Measurements from ENCODE around the gene MSH3.

DNA sequence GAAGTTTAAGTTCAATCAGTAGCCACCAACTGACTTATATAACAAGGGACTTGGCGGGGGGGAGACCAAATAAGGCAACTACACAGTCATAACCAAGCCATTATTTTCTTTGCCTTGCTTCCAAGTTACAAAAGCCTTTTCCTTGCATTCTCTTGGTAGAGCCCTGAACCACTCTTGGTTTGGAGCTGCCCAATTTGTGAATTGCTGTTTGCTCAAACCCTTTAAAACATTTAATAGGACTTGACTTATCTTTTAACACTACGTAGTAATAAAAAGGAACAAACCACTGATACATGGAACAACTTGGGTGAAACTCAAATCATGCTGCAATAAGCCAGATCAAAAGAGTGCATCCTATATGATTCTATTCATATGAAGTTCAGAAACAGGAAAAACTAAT, 31.7 kb upstream of the MSH3 start:
- TF ChIP-seq, protein P1, sequence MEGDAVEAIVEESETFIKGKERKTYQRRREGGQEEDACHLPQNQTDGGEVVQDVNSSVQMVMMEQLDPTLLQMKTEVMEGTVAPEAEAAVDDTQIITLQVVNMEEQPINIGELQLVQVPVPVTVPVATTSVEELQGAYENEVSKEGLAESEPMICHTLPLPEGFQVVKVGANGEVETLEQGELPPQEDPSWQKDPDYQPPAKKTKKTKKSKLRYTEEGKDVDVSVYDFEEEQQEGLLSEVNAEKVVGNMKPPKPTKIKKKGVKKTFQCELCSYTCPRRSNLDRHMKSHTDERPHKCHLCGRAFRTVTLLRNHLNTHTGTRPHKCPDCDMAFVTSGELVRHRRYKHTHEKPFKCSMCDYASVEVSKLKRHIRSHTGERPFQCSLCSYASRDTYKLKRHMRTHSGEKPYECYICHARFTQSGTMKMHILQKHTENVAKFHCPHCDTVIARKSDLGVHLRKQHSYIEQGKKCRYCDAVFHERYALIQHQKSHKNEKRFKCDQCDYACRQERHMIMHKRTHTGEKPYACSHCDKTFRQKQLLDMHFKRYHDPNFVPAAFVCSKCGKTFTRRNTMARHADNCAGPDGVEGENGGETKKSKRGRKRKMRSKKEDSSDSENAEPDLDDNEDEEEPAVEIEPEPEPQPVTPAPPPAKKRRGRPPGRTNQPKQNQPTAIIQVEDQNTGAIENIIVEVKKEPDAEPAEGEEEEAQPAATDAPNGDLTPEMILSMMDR (IDR thresholded peaks at IDR 0.05): no peak
- TF ChIP-seq POLR2A (IDR thresholded peaks at IDR 0.05): no peak
